ENCODE results near the gene ZFAND3.

The ZFAND3 gene

GRCh38 chr6:38153076-38153797, 333.7 kb downstream of the ZFAND3 start:
- peak; percentile 9 for DNase-seq
- H3K27ac ChIP-seq = no peak overlapping the region
- no peaks in the 10 kb centered on the region for H3K27me3 ChIP-seq (ENCODE audit: insufficient read depth, low read depth, severe bottlenecking)
- no peak for TF ChIP-seq CTCF (IDR thresholded peaks at IDR 0.05; ENCODE audit: low read depth, low read length)
- no peak overlapping the region for H3K4me3 ChIP-seq (ENCODE audit: low read depth, low read length)
- no peaks in the 10 kb centered on the region for H3K9me3 ChIP-seq (ENCODE audit: severe bottlenecking)
- peaks cover 12% of the 10 kb centered on the region for H3K36me3 ChIP-seq

DNA sequence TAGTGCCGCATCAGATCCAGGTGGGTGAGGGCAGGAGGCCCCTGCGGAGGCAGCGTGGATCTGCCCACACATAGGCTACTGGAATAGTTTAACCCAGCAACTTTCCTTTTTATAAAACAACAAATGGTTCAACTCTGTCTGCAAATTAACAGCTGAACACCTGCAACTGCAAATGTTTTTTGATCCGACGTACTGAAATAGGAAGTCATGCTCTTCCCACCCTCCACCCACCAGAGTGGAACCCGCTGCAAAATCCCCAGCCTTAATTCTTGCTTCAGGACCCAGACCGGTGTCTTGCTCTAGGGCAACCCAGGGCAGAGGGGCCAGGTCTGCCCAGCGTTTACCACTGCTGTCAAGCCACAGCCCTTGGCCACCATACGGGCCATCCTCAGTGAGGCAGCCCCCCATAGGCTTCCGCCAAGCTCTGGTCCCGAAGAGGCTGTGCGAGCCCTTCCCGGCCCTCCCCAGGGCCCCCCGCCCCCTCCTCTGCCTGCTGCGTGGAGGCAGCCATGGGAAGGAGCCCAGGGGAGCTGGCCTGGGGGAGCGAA, 334.3 kb downstream of the ZFAND3 start:
- H3K27ac ChIP-seq = no peak overlapping the region
- TF ChIP-seq CTCF (IDR thresholded peaks at IDR 0.05; ENCODE audit: low read depth, low read length) = no peak
- no peaks in the 10 kb centered on the region for H3K27me3 ChIP-seq (ENCODE audit: insufficient read depth, low read depth, severe bottlenecking)
- DNase-seq = no peak
- H3K9me3 ChIP-seq (ENCODE audit: severe bottlenecking) = no peaks in the 10 kb centered on the region
- no peak overlapping the region for H3K4me3 ChIP-seq (ENCODE audit: low read depth, low read length)
- peaks cover 12% of the 10 kb centered on the region for H3K36me3 ChIP-seq

- TF ChIP-seq CTCF (IDR thresholded peaks at IDR 0.05; ENCODE audit: low read depth, low read length) = no peak
- Histone ChIP-seq H3K27ac (no peak overlapping the region), H3K36me3 (peaks cover 16% of the 10 kb centered on the region), H3K4me3 (ENCODE audit: low read depth, low read length) (no peak overlapping the region), H3K9me3 (ENCODE audit: severe bottlenecking) (no peaks in the 10 kb centered on the region), H3K27me3 (ENCODE audit: insufficient read depth, low read depth, severe bottlenecking) (no peaks in the 10 kb centered on the region)
- no peak for DNase-seq
Observed at GRCh38 chr6:38154731-38155130, 335.2 kb downstream of the ZFAND3 start.

DNA sequence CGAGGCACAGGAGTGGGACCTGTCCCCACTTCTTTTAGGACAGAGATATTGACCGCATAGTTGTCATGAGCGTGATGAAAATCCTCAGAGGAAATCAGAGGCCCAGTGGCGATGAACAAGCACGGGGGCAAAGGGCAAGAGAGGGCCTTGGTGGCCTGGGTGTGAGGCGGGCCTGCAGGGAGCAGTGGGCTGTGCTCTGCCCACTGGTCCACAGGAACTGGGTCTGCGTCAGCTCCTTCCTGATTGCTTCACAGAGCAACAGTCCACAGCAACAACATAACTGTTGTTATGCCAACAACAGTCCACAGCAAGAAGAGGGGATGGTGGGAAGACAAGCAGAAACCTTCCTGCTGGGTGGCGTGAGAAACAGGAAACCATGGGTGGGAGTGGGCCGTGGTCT, 335.6 kb downstream of the ZFAND3 start:
- no peak for TF ChIP-seq CTCF (IDR thresholded peaks at IDR 0.05; ENCODE audit: low read depth, low read length)
- DNase-seq = no peak
- H3K27me3 ChIP-seq (ENCODE audit: insufficient read depth, low read depth, severe bottlenecking) = no peaks in the 10 kb centered on the region
- no peak overlapping the region for H3K4me3 ChIP-seq (ENCODE audit: low read depth, low read length)
- H3K36me3 ChIP-seq = peaks cover 20% of the 10 kb centered on the region
- no peak overlapping the region for H3K27ac ChIP-seq
- H3K9me3 ChIP-seq (ENCODE audit: severe bottlenecking) = no peaks in the 10 kb centered on the region

GRCh38 chr6:38155621-38156204, 336.2 kb downstream of the ZFAND3 start:
- Histone ChIP-seq H3K27ac (no peak overlapping the region), H3K9me3 (ENCODE audit: severe bottlenecking) (no peaks in the 10 kb centered on the region), H3K4me3 (ENCODE audit: low read depth, low read length) (no peak overlapping the region), H3K27me3 (ENCODE audit: insufficient read depth, low read depth, severe bottlenecking) (no peaks in the 10 kb centered on the region), H3K36me3 (peaks cover 22% of the 10 kb centered on the region)
- DNase-seq = no peak
- no peak for TF ChIP-seq CTCF (IDR thresholded peaks at IDR 0.05; ENCODE audit: low read depth, low read length)

Measured in WERI-Rb-1 (cell line).